DOHH2 (cell line): ENCODE results near the gene CD151.

Experiments
- H3F3A ChIP-seq: fragments of 200-600 bp; sonication (generic), shearing (Covaris generic); 2 replicates; pipeline ENCODE4 v1.6.0; 2016; ENCODE audit warnings: antibody characterized with exemption, mild to moderate bottlenecking; ENCODE audit not compliant: control insufficient read depth, insufficient read depth
- H3K27ac ChIP-seq: fragments of 200-600 bp; sonication (generic); 2 replicates; pipeline ENCODE4 v1.5.1; 2014; ENCODE audit warnings: low read depth, mild to moderate bottlenecking, low read length, moderate library complexity
- H3K27me3 ChIP-seq: fragments of 200-600 bp; sonication (generic); 2 replicates; pipeline ENCODE4 v1.6.1; 2014; ENCODE audit warnings: mild to moderate bottlenecking, low read length, mixed read lengths; ENCODE audit not compliant: control insufficient read depth
- H3K36me3 ChIP-seq: fragments of 200-600 bp; sonication (generic); 2 replicates; pipeline ENCODE4 v1.6.1; 2014; ENCODE audit warnings: mild to moderate bottlenecking, low read length, moderate library complexity, mixed read lengths; ENCODE audit not compliant: control insufficient read depth
- H3K4me1 ChIP-seq: fragments of 200-600 bp; sonication (generic); 2 replicates; pipeline ENCODE4 v1.6.1; 2014; ENCODE audit warnings: mild to moderate bottlenecking, low read length, mixed read lengths; ENCODE audit not compliant: control insufficient read depth
- H3K4me2 ChIP-seq: fragments of 200-600 bp; sonication (generic); 2 replicates; pipeline ENCODE4 v1.6.0; 2014; ENCODE audit warnings: mild to moderate bottlenecking, low read length, moderate library complexity
- H3K4me3 ChIP-seq: fragments of 200-600 bp; sonication (generic); 2 replicates; pipeline ENCODE4 v1.5.1; 2014; ENCODE audit warnings: mild to moderate bottlenecking, low read length, mixed read lengths
- H3K79me2 ChIP-seq: fragments of 200-600 bp; sonication (generic); 2 replicates; pipeline ENCODE4 v1.6.1; 2014; ENCODE audit warnings: mild to moderate bottlenecking, low read length, mixed read lengths; ENCODE audit not compliant: control insufficient read depth
- H3K9me2 ChIP-seq: fragments of 200-600 bp; sonication (generic); replicated peaks from 2 replicates; pipeline ENCODE4 v1.6.1; 2014; ENCODE audit warnings: mild to moderate bottlenecking, low read length, mixed read lengths; ENCODE audit not compliant: control insufficient read depth
- H3K9me3 ChIP-seq: fragments of 200-600 bp; sonication (generic); 2 replicates; pipeline ENCODE4 v1.6.1; 2014; ENCODE audit warnings: antibody characterized with exemption, low read length, mixed read lengths; ENCODE audit not compliant: control insufficient read depth, insufficient read depth
- H4K20me1 ChIP-seq: fragments of 200-600 bp; sonication (generic); 2 replicates; pipeline ENCODE4 v1.6.0; 2014; ENCODE audit warnings: low read depth, mild to moderate bottlenecking, antibody characterized with exemption, low read length, moderate library complexity; ENCODE audit not compliant: control insufficient read depth, insufficient read depth
- EZH2phosphoT487 ChIP-seq: fragments of 200-600 bp; sonication (generic); IDR thresholded peaks from 2 replicates; pipeline ENCODE4 v1.6.1; 2017; ENCODE audit warnings: borderline replicate concordance, mild to moderate bottlenecking, antibody characterized with exemption, low read length, moderate library complexity, mixed read lengths
- TF ChIP-seq, protein P1 (sequence below): fragments of 200-600 bp; sonication (generic); IDR thresholded peaks from one replicate; pipeline ENCODE4 v1.5.1; 2014; ENCODE audit warnings: antibody characterized with exemption, mild to moderate bottlenecking, low read depth, low read length; ENCODE audit not compliant: poor library complexity, severe bottlenecking

Gene CD151

DNA sequence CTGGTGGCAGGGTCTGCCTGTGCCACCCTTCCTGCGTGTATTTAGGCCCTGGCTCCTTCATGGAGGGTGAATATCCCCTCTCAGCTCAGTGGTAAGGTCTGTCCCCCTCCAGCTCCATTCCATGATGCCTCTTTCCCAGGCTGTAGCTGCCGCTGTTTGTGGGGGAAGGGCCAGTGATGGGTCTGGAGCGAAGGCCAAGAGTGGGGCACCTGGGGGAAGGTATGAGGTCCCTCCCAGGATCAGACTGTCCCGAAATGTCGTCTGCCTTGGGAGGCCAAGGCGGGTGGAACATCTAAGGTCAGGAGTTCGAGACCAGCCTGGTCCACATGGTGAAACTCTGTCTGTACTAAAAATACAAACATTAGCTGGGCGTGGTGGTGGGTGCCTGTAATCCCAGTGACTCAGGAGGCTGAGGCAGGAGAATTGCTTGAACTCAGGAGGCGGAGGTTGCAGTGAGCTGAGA lies 1.1 kb downstream of the CD151 start:
- H3K4me1 ChIP-seq: peaks cover 34% of the 10 kb centered on the region
- no peaks in the 10 kb centered on the region for H3K9me2 ChIP-seq
- no peak overlapping the region for H3K4me2 ChIP-seq
- H3K27ac ChIP-seq: no peak overlapping the region
- no peaks in the 10 kb centered on the region; the same call in 1 of the 2 replicates for H3F3A ChIP-seq
- H3K36me3 ChIP-seq: peaks cover 13% of the 10 kb centered on the region
- H3K9me3 ChIP-seq: no peaks in the 10 kb centered on the region
- no peaks in the 10 kb centered on the region for H4K20me1 ChIP-seq
- H3K27me3 ChIP-seq: peaks cover 59% of the 10 kb centered on the region
- no peaks in the 10 kb centered on the region for H3K79me2 ChIP-seq
- H3K4me3 ChIP-seq: no peak overlapping the region
- TF ChIP-seq EZH2phosphoT487: no peak
- TF ChIP-seq, protein P1, sequence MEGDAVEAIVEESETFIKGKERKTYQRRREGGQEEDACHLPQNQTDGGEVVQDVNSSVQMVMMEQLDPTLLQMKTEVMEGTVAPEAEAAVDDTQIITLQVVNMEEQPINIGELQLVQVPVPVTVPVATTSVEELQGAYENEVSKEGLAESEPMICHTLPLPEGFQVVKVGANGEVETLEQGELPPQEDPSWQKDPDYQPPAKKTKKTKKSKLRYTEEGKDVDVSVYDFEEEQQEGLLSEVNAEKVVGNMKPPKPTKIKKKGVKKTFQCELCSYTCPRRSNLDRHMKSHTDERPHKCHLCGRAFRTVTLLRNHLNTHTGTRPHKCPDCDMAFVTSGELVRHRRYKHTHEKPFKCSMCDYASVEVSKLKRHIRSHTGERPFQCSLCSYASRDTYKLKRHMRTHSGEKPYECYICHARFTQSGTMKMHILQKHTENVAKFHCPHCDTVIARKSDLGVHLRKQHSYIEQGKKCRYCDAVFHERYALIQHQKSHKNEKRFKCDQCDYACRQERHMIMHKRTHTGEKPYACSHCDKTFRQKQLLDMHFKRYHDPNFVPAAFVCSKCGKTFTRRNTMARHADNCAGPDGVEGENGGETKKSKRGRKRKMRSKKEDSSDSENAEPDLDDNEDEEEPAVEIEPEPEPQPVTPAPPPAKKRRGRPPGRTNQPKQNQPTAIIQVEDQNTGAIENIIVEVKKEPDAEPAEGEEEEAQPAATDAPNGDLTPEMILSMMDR: no peak

DNA sequence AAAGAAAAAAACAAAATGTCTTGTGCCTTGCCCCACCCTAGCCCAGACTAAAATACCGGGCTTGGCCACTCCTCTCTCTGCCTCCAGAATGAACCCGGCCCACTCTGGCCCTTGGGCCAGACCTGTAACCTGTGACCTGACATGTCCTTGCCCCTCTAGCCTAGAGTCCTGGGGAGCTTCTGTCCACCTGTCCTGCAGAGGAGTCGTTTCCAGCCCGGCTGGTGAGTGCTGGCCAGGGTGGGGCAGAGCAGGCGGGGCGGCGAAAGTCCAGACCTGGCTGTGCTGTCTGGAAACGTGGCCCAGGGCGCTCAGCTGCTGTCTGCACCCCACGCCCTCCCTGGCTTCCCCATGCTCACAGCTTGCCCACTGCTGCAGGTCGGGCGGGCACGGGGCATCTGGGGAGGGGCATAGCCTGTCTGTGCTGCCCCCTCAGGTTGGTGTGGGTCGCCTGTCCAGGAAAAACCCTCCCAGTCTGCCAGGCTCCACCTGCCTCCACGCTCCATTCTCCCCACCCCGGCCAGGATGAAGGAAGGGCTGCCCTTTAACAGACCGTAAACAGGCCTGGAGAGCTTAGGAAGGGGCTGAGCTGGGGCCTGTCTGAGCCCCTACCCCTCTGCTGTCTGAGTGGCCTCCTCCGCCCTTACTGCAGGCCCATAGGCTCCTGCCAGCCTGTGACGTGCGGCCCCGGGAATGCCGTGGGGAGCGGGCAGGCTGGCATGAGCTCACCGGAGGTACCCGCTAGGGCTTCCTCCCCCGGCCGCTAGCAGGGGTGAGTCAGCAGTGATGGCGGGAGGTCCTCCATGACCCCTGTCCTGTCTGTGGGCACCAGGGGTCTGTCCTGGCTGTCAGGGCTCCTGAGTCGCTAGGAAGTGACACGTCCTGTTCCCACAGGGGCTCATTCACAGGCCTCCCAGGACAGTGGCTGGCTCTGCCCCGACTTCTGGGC lies 1.9 kb downstream of the CD151 start:
- H3K9me2 ChIP-seq: no peaks in the 10 kb centered on the region
- no peak overlapping the region for H3K4me3 ChIP-seq
- TF ChIP-seq EZH2phosphoT487: no peak
- TF ChIP-seq, protein P1: no peak
- H3F3A ChIP-seq: no peaks in the 10 kb centered on the region; the same call in 1 of the 2 replicates
- H3K79me2 ChIP-seq: no peaks in the 10 kb centered on the region
- H4K20me1 ChIP-seq: no peaks in the 10 kb centered on the region
- no peaks in the 10 kb centered on the region for H3K9me3 ChIP-seq
- H3K36me3 ChIP-seq: peaks cover 21% of the 10 kb centered on the region
- H3K27ac ChIP-seq: no peak overlapping the region
- H3K4me1 ChIP-seq: peaks cover 27% of the 10 kb centered on the region
- peaks cover 52% of the 10 kb centered on the region for H3K27me3 ChIP-seq
- no peak overlapping the region for H3K4me2 ChIP-seq

DNA sequence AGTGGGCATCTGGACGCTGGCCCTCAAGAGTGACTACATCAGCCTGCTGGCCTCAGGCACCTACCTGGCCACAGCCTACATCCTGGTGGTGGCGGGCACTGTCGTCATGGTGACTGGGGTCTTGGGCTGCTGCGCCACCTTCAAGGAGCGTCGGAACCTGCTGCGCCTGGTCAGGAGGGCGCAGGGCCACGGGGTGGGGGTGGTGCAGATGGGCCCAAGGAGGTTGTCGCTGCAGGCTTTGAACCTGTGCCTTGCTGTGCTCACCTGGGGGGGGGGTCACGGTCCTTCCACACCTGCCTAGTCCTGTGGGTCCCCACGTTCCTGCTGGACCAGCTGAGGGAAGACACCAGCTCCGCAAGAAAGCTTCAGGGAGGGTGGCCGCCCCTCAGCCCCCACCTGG lies 3.5 kb downstream of the CD151 start:
- H3K27ac ChIP-seq: no peak overlapping the region
- no peaks in the 10 kb centered on the region for H3F3A ChIP-seq
- peaks cover 14% of the 10 kb centered on the region for H3K79me2 ChIP-seq
- H3K27me3 ChIP-seq: peaks cover 36% of the 10 kb centered on the region
- no peaks in the 10 kb centered on the region for H3K9me2 ChIP-seq
- H3K4me1 ChIP-seq: peaks cover 18% of the 10 kb centered on the region
- no peak overlapping the region for H3K4me2 ChIP-seq
- no peak overlapping the region for H3K4me3 ChIP-seq
- no peak for TF ChIP-seq EZH2phosphoT487
- TF ChIP-seq, protein P1: no peak
- H3K9me3 ChIP-seq: no peaks in the 10 kb centered on the region
- H4K20me1 ChIP-seq: peaks cover 13% of the 10 kb centered on the region
- H3K36me3 ChIP-seq: peaks cover 37% of the 10 kb centered on the region
